PFSK-1 (cell line): ENCODE results near the gene SLC7A4.

ENCODE experiments used
- FOXP2 ChIP-seq: optimal IDR thresholded peaks from 2 replicates; pipeline ENCODE3; 2011; ENCODE audit warnings: borderline replicate concordance, control low read depth, inconsistent platforms; ENCODE audit not compliant: insufficient read depth; ENCODE audit errors: extremely low read length, extremely low read depth
- POLR2AphosphoS5 ChIP-seq: IDR thresholded peaks from 2 replicates; pipeline ENCODE4 v1.6.1; 2012; ENCODE audit warnings: low read depth, mild to moderate bottlenecking, control low read depth, low read length, moderate library complexity
- SIN3A ChIP-seq: IDR thresholded peaks from 2 replicates; pipeline ENCODE4 v1.6.1; 2012; ENCODE audit warnings: mild to moderate bottlenecking, low read length, moderate library complexity, borderline replicate concordance; ENCODE audit not compliant: insufficient read depth
- TAF1 ChIP-seq: IDR thresholded peaks from 2 replicates; pipeline ENCODE4 v1.6.1; 2012; ENCODE audit warnings: low read length, control low read depth, borderline replicate concordance; ENCODE audit not compliant: insufficient read depth
- TF ChIP-seq, protein P1 (sequence below), 2 experiments: IDR thresholded peaks; 2 replicates each; pipeline versions ENCODE4 v1.6.1 to v1.8.0; 2011 to 2012; ENCODE audit warnings: low read depth in 2 of 2, low read length in 2 of 2, control low read depth in 1 of 2, inconsistent platforms in 1 of 2, mild to moderate bottlenecking in 1 of 2, moderate library complexity in 1 of 2; ENCODE audit not compliant: insufficient read depth in 1 of 2

GRCh38 chr22:21042978-21043859 lies 10.9 kb upstream of the SLC7A4 start:
- TF ChIP-seq POLR2AphosphoS5 (no peak), SIN3A (no peak), TAF1 (no peak), FOXP2 (no peak)
- TF ChIP-seq, protein P1, sequence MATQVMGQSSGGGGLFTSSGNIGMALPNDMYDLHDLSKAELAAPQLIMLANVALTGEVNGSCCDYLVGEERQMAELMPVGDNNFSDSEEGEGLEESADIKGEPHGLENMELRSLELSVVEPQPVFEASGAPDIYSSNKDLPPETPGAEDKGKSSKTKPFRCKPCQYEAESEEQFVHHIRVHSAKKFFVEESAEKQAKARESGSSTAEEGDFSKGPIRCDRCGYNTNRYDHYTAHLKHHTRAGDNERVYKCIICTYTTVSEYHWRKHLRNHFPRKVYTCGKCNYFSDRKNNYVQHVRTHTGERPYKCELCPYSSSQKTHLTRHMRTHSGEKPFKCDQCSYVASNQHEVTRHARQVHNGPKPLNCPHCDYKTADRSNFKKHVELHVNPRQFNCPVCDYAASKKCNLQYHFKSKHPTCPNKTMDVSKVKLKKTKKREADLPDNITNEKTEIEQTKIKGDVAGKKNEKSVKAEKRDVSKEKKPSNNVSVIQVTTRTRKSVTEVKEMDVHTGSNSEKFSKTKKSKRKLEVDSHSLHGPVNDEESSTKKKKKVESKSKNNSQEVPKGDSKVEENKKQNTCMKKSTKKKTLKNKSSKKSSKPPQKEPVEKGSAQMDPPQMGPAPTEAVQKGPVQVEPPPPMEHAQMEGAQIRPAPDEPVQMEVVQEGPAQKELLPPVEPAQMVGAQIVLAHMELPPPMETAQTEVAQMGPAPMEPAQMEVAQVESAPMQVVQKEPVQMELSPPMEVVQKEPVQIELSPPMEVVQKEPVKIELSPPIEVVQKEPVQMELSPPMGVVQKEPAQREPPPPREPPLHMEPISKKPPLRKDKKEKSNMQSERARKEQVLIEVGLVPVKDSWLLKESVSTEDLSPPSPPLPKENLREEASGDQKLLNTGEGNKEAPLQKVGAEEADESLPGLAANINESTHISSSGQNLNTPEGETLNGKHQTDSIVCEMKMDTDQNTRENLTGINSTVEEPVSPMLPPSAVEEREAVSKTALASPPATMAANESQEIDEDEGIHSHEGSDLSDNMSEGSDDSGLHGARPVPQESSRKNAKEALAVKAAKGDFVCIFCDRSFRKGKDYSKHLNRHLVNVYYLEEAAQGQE (IDR thresholded peaks at IDR 0.05; ENCODE audit: insufficient read depth in 1 of 2, low read depth in 2 of 2, low read length in 2 of 2), result no peak
